CD14-positive monocyte (primary cell): ENCODE data around the gene ITPK1. TPM values are rescaled to one million over a fixed set of nuclear protein-coding genes. Genes with fewer than 3 reads are reported as not detected.

Experiments
- DNase-seq, 3 donors: peaks; one replicate each; pipeline ENCODE4 v3.0.0-alpha.2; 2011 to 2022
- H2AFZ ChIP-seq: 2 replicates; pipeline ENCODE4 v1.6.0; 2012; ENCODE audit warnings: mild to moderate bottlenecking, low read depth, low read length, inconsistent platforms; ENCODE audit not compliant: insufficient read depth, poor library complexity, severe bottlenecking
- H3K27ac ChIP-seq, 2 donors: 1 replicate in 1 of 2; 2 replicates in 1 of 2; pipeline ENCODE4 v1.5.1; 2012 to 2013; ENCODE audit warnings: low read length in 2 of 2, control low read depth in 1 of 2, inconsistent platforms in 1 of 2, low read depth in 1 of 2, mild to moderate bottlenecking in 1 of 2
- H3K27me3 ChIP-seq, 2 donors: one replicate each; pipeline versions ENCODE4 v1.6.0 to v1.6.1; 2011 to 2013; ENCODE audit warnings: low read length in 2 of 2; ENCODE audit not compliant: control insufficient read depth in 2 of 2, insufficient read depth in 2 of 2
- H3K36me3 ChIP-seq, 2 donors: replicated peaks in 1 of 2; 1 replicate in 1 of 2; 2 replicates in 1 of 2; pipeline versions ENCODE4 v1.5.1 to v1.6.1; 2012 to 2013; ENCODE audit warnings: low read length in 2 of 2, control low read depth in 1 of 2, inconsistent platforms in 1 of 2, mild to moderate bottlenecking in 1 of 2; ENCODE audit not compliant: insufficient read depth in 2 of 2, control insufficient read depth in 1 of 2
- H3K4me1 ChIP-seq, 2 donors: 1 replicate in 1 of 2; 2 replicates in 1 of 2; pipeline versions ENCODE4 v1.5.1 to v1.6.1; 2012 to 2013; ENCODE audit warnings: low read length in 2 of 2, control low read depth in 1 of 2, inconsistent platforms in 1 of 2, mild to moderate bottlenecking in 1 of 2, moderate library complexity in 1 of 2; ENCODE audit not compliant: insufficient read depth in 2 of 2, control insufficient read depth in 1 of 2
- H3K4me2 ChIP-seq: replicated peaks from 2 replicates; pipeline ENCODE3; 2012; ENCODE audit warnings: low read length, moderate library complexity, mild to moderate bottlenecking; ENCODE audit not compliant: poor library complexity, severe bottlenecking; ENCODE audit errors: extremely low read depth
- H3K4me3 ChIP-seq, 3 experiments: fragments of 200-600 bp in 1 of 3; sonication (generic) in 1 of 3; replicated peaks in 1 of 3; 1 replicate in 2 of 3; 2 replicates in 1 of 3; pipeline ENCODE4 v1.5.1; 2011 to 2013; ENCODE audit warnings: low read length in 3 of 3, mild to moderate bottlenecking in 3 of 3, control low read depth in 2 of 3, low read depth in 2 of 3, inconsistent platforms in 1 of 3, moderate library complexity in 1 of 3
- H3K79me2 ChIP-seq: 2 replicates; pipeline ENCODE4 v1.6.0; 2012; ENCODE audit warnings: mild to moderate bottlenecking, control low read depth, inconsistent platforms, low read length, moderate library complexity; ENCODE audit not compliant: insufficient read depth
- H3K9ac ChIP-seq: 2 replicates; pipeline ENCODE4 v1.6.0; 2017; ENCODE audit warnings: low read length, mild to moderate bottlenecking; ENCODE audit not compliant: insufficient read depth, poor library complexity, severe bottlenecking
- H3K9me3 ChIP-seq, 2 donors: replicated peaks in 1 of 2; 1 replicate in 1 of 2; 2 replicates in 1 of 2; pipeline versions ENCODE4 v1.5.1 to v1.6.1; 2012 to 2013; ENCODE audit warnings: low read length in 2 of 2, control low read depth in 1 of 2; ENCODE audit not compliant: control insufficient read depth in 1 of 2, insufficient read depth in 1 of 2
- H4K20me1 ChIP-seq: 2 replicates; pipeline ENCODE4 v1.6.0; 2012; ENCODE audit warnings: mild to moderate bottlenecking, low read length, control low read depth, moderate library complexity; ENCODE audit not compliant: insufficient read depth
- H3K27ac Mint-ChIP-seq, 7 donors: one replicate each; pipeline ENCODE4 v1.8.0; 2020; ENCODE audit warnings: mild to moderate bottlenecking in 7 of 7, mixed read lengths in 7 of 7, moderate library complexity in 6 of 7, inconsistent platforms in 2 of 7
- H3K27me3 Mint-ChIP-seq, 3 donors: one replicate each; pipeline ENCODE4 v1.8.0; 2021 to 2022; ENCODE audit warnings: low read depth in 3 of 3, mild to moderate bottlenecking in 3 of 3, mixed read lengths in 3 of 3, moderate library complexity in 3 of 3, inconsistent platforms in 1 of 3
- H3K36me3 Mint-ChIP-seq, 2 donors: one replicate each; pipeline ENCODE4 v1.8.0; 2020; ENCODE audit warnings: mixed read lengths in 2 of 2, inconsistent platforms in 1 of 2, mild to moderate bottlenecking in 1 of 2
- H3K4me1 Mint-ChIP-seq: one replicate; pipeline ENCODE4 v1.8.0; 2020; ENCODE audit warnings: mild to moderate bottlenecking, mixed read lengths
- H3K4me3 Mint-ChIP-seq, 2 donors: one replicate each; pipeline ENCODE4 v1.8.0; 2020; ENCODE audit warnings: mild to moderate bottlenecking in 2 of 2, mixed read lengths in 2 of 2, moderate library complexity in 1 of 2
- H3K9me3 Mint-ChIP-seq, 7 donors: one replicate each; pipeline ENCODE4 v1.8.0; 2020 to 2022; ENCODE audit warnings: mixed read lengths in 7 of 7, mild to moderate bottlenecking in 6 of 7, moderate library complexity in 6 of 7, inconsistent platforms in 2 of 7
- WGBS: methylation state at CpG from one replicate; pipeline ENCODE4 v1.1.5; 2013; ENCODE audit warnings: missing lambda C conversion rate; ENCODE audit not compliant: insufficient coverage; 5-methylcytosine and 5-hydroxymethylcytosine counted together
- intact Hi-C, 2 donors: fragments of 100-400 bp; cut with micrococcal nuclease; formaldehyde crosslinking; loops; one replicate each; pipeline versions ENCODE4 v1.15.0 to v1.15.1; 2023
- polyA plus RNA-seq, 3 donors: library from polyadenylated mRNA; depleted of rRNA in 1 of 3; unstranded in 2 of 3; stranded (reverse) in 1 of 3; fragments of 300-500 nt in 2 of 3; fragments of >200 nt in 1 of 3; fragmentation: Illumina TruSeq in 2 of 3; gene quantifications; 1 replicate in 2 of 3; 2 replicates in 1 of 3; pipeline ENCODE4 v1.2.3, GENCODE V29; 2012 to 2021
- TF ChIP-seq, protein P1 (sequence below): fragments of 200-600 bp; IDR thresholded peaks from one replicate; pipeline ENCODE4 v1.8.0; 2022; ENCODE audit warnings: antibody characterized with exemption, mild to moderate bottlenecking

Gene ITPK1
- polyA plus RNA-seq, 3 donors: 57.1 to 144 (median 63.0) TPM

DNA sequence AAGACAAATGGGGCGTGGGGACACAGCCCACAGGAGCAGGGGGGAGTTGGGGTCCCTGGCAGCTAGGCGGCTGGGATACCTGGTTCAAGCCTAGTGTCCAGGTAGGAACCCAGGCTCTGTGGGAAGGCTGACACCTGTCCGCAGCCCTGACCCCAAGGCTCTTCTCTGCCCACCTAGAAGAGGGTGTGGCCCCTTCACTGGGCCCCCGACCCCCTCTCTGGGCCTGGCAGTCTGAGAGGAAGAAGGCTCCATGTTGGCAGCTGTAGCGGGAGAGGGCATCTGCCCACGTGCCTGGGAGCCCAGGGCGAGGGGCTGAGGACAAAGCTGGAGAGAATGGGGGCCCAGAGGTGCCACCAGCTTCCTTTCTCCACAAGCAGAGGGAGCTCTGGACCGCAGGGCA is 182.2 kb downstream of the ITPK1 start:
- Histone ChIP-seq H3K27me3 (no peaks in the 10 kb centered on the region), H2AFZ (no peak overlapping the region), H3K4me3 (no peak overlapping the region), H4K20me1 (peaks cover 36% of the 10 kb centered on the region), H3K36me3 (peaks cover 26 to 32% of the 10 kb centered on the region in 2 donors), H3K27ac (no peak overlapping the region), H3K79me2 (no peaks in the 10 kb centered on the region), H3K4me1 (no peaks in the 10 kb centered on the region), H3K9ac (no peak overlapping the region), H3K4me2 (no peak overlapping the region), H3K9me3 (no peaks in the 10 kb centered on the region)
- H3K4me1 Mint-ChIP-seq: no peaks in the 10 kb centered on the region
- no peak for DNase-seq
- no peaks in the 10 kb centered on the region for H3K9me3 Mint-ChIP-seq
- WGBS: 80% methylated on average over 3 of the region's 8 CpGs
- peaks cover 0 to 4% (median 0%) of the 10 kb centered on the region in 3 donors for H3K27me3 Mint-ChIP-seq
- TF ChIP-seq, protein P1, sequence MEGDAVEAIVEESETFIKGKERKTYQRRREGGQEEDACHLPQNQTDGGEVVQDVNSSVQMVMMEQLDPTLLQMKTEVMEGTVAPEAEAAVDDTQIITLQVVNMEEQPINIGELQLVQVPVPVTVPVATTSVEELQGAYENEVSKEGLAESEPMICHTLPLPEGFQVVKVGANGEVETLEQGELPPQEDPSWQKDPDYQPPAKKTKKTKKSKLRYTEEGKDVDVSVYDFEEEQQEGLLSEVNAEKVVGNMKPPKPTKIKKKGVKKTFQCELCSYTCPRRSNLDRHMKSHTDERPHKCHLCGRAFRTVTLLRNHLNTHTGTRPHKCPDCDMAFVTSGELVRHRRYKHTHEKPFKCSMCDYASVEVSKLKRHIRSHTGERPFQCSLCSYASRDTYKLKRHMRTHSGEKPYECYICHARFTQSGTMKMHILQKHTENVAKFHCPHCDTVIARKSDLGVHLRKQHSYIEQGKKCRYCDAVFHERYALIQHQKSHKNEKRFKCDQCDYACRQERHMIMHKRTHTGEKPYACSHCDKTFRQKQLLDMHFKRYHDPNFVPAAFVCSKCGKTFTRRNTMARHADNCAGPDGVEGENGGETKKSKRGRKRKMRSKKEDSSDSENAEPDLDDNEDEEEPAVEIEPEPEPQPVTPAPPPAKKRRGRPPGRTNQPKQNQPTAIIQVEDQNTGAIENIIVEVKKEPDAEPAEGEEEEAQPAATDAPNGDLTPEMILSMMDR: no peak
- peaks cover 23 to 31% of the 10 kb centered on the region in 2 donors for H3K36me3 Mint-ChIP-seq
- H3K4me3 Mint-ChIP-seq: no peak overlapping the region
- intact Hi-C loops: no loop called here
- no peak overlapping the region for H3K27ac Mint-ChIP-seq

DNA sequence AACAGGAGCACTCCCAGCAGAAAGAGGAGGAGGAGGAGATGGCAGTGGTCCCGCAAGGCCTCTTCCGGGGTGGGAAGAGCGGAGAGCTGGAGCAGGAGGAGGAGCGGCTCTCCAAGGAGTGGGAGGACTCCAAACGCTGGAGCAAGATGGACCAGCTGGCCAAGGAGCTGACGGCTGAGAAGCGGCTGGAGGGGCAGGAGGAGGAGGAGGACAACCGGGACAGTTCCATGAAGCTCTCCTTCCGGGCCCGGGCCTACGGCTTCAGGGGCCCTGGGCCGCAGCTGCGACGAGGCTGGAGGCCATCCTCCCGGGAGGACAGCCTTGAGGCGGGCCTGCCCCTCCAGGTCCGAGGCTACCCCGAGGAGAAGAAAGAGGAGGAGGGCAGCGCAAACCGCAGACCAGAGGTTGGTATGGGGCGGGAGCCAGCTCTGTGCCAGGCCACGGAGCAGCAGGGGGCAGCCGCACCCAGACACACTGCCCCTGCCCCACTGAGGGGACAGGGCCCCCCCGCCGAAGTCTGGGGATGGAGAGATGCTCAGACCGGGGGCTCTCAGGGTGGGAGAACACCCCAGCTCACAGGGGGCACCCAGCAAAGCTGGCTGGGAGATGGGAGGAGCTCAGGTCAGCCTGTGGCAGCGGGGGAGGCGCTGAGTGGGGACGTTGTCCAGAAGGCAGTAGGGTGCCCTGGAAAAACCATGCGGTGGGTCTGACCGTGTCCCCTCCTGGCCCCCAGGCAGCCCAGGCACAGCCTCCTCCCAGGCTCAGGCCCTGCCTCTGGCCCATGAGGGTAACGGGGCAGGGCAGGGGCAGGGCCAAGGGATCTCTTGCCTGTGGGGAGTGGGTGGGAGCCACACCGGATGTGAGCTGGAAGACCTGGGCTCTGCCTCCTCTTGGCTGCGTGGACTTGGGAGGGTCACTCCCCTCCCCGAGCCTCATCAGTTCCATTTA is 183.0 kb downstream of the ITPK1 start:
- Histone ChIP-seq H4K20me1 (peaks cover 37% of the 10 kb centered on the region), H3K4me2 (no peak overlapping the region), H3K4me1 (no peaks in the 10 kb centered on the region), H3K27ac (no peak overlapping the region), H2AFZ (no peak overlapping the region), H3K27me3 (no peaks in the 10 kb centered on the region), H3K79me2 (no peaks in the 10 kb centered on the region), H3K9ac (no peak overlapping the region), H3K4me3 (no peak overlapping the region), H3K36me3 (peaks cover 21 to 25% of the 10 kb centered on the region in 2 donors), H3K9me3 (no peaks in the 10 kb centered on the region)
- Mint-ChIP-seq H3K9me3 (no peaks in the 10 kb centered on the region), H3K36me3 (peaks cover 18 to 24% of the 10 kb centered on the region in 2 donors), H3K27ac (no peak overlapping the region), H3K4me3 (no peak overlapping the region), H3K4me1 (no peaks in the 10 kb centered on the region), H3K27me3 (peaks cover 0 to 4% (median 0%) of the 10 kb centered on the region in 3 donors)
- no peak for DNase-seq
- intact Hi-C loops: no loop called here
- TF ChIP-seq, protein P1: no peak
- WGBS: 93% methylated on average over 24 of the region's 35 CpGs
